Cardiac muscle cell (in vitro differentiated cells and primary cell): ENCODE measurements around the gene HEXD. TPM values are rescaled to one million over a fixed set of nuclear protein-coding genes. Genes with fewer than 3 reads are reported as not detected.

ENCODE experiments used
- DNase-seq, 2 donors: peaks; one replicate each; pipeline versions ENCODE4 v3.0.0 to v3.0.0-alpha.2; 2010 to 2017; ENCODE audit warnings: low read depth in 1 of 2, low spot score in 1 of 2
- H3K27ac ChIP-seq: fragments of 200-600 bp; sonication (generic); 2 replicates; pipeline ENCODE4 v1.5.1; 2016
- H3K27me3 ChIP-seq: fragments of 200-600 bp; sonication (generic); 2 replicates; pipeline ENCODE4 v1.6.0; 2016; ENCODE audit warnings: control low read depth
- H3K36me3 ChIP-seq: fragments of 200-600 bp; sonication (generic); 2 replicates; pipeline ENCODE4 v1.5.1; 2016; ENCODE audit warnings: control low read depth
- H3K4me1 ChIP-seq: fragments of 200-600 bp; sonication (generic); 2 replicates; pipeline ENCODE4 v1.8.1; 2017; ENCODE audit warnings: low read depth, mild to moderate bottlenecking, mixed run types
- H3K4me3 ChIP-seq: fragments of 200-600 bp; sonication (generic); 2 replicates; pipeline ENCODE4 v1.5.1; 2016; ENCODE audit warnings: mild to moderate bottlenecking
- H3K9me3 ChIP-seq: fragments of 200-600 bp; sonication (generic); 2 replicates; pipeline ENCODE4 v1.5.1; 2017; ENCODE audit warnings: low read depth, mild to moderate bottlenecking, control low read depth
- CTCF ChIP-seq: IDR thresholded peaks from 2 replicates; pipeline ENCODE4 v1.5.1; 2012; ENCODE audit warnings: low read depth, mild to moderate bottlenecking, low read length
- polyA plus RNA-seq: library from polyadenylated mRNA; unstranded; fragments of >200 nt; fragmentation: Nextera tagmentation; extraction: Ambion mirVana; gene quantifications from 2 replicates; pipeline ENCODE4 v1.2.1, GENCODE V29; 2016
- total RNA-seq: library from RNA; depleted of rRNA; stranded (reverse); fragments of >200 nt; gene quantifications from 2 replicates; pipeline ENCODE4 v1.2.3, GENCODE V29; 2016

The HEXD gene
- total and polyA plus RNA-seq, 2 experiments from 2014 or later, result 49.9 to 58.0 TPM

- TF ChIP-seq CTCF, result no peak
- no peaks in the 10 kb centered on the region for H3K9me3 ChIP-seq
- DNase-seq, result no peak
- no peak overlapping the region for H3K27ac ChIP-seq
- H3K36me3 ChIP-seq, result no peaks in the 10 kb centered on the region
- H3K4me1 ChIP-seq, result no peaks in the 10 kb centered on the region
- H3K4me3 ChIP-seq, result no peak overlapping the region
- H3K27me3 ChIP-seq, result no peaks in the 10 kb centered on the region
Measured at GRCh38 chr17:82405051-82405450, 13.1 kb upstream of the HEXD start.

- H3K27me3 ChIP-seq, result no peaks in the 10 kb centered on the region
- no peak for DNase-seq
- no peaks in the 10 kb centered on the region for H3K9me3 ChIP-seq
- H3K36me3 ChIP-seq, result no peaks in the 10 kb centered on the region
- no peaks in the 10 kb centered on the region for H3K4me1 ChIP-seq
- no peak overlapping the region for H3K4me3 ChIP-seq
- no peak for TF ChIP-seq CTCF
- H3K27ac ChIP-seq, result no peak overlapping the region
Measured at GRCh38 chr17:82406131-82406671, 11.9 kb upstream of the HEXD start.

- Histone ChIP-seq H3K36me3 (no peaks in the 10 kb centered on the region), H3K27ac (no peak overlapping the region), H3K27me3 (no peaks in the 10 kb centered on the region), H3K9me3 (no peaks in the 10 kb centered on the region), H3K4me3 (no peak overlapping the region), H3K4me1 (no peaks in the 10 kb centered on the region)
- no peak for DNase-seq
- no peak for TF ChIP-seq CTCF
Measured at GRCh38 chr17:82407255-82407654, 10.9 kb upstream of the HEXD start.

- Histone ChIP-seq H3K4me1 (no peaks in the 10 kb centered on the region), H3K27ac (no peak overlapping the region)
Measured at GRCh38 chr17:82408288-82408937, 9.7 kb upstream of the HEXD start.

GRCh38 chr17:82408938-82409318, 9.2 kb upstream of the HEXD start:
- no peak for TF ChIP-seq CTCF
- H3K27ac ChIP-seq, result no peak overlapping the region
- H3K36me3 ChIP-seq, result no peaks in the 10 kb centered on the region
- H3K4me1 ChIP-seq, result no peaks in the 10 kb centered on the region
- no peaks in the 10 kb centered on the region for H3K9me3 ChIP-seq
- H3K4me3 ChIP-seq, result no peak overlapping the region
- no peak for DNase-seq
- H3K27me3 ChIP-seq, result no peaks in the 10 kb centered on the region

More at GRCh38 chr17:82408288-82408937, 9.7 kb upstream of the HEXD start:
- Histone ChIP-seq H3K27me3 (no peaks in the 10 kb centered on the region), H3K9me3 (no peaks in the 10 kb centered on the region), H3K36me3 (no peaks in the 10 kb centered on the region), H3K4me3 (no peak overlapping the region)
- no peak for DNase-seq
- no peak for TF ChIP-seq CTCF
